HG03457 (cell line): Measurements from ENCODE around the gene APCDD1L.

Experiments used
- ATAC-seq: cut with Tn5 transposase; IDR thresholded peaks from one replicate; pipeline ENCODE4 v1.9.1; 2021; ENCODE audit warnings: moderate number of reproducible peaks; ENCODE audit not compliant: unreplicated experiment

APCDD1L gene

DNA sequence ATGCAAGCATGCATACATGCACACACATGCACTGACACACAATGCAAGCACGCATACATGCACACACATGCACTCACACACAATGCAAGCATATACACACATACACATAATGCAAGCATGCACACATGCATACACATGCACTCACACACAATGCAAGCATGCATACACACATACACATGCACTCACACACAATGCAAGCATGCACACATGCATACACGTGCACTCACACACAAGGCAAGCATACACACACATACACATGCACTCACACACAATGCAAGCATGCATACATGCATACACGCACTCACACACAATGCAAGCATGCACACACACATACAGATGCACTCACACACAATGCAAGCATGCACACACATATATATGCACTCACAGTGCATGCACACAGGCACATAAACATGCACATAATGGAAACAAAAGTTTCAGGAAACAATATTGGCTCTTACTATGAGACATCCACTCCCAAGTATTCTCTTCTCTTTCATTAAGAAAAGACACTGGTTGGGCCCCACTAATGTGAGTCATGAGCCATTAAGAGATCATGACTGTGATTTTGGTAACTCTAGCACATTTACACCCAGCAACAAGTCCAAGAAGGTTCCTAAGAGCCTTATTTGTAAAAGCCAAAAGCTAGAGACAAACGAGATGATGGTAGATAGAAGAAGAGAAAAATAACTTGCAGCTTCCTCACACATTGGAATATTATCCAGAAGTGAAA lies 22.2 kb downstream of the APCDD1L start:
- no peak for ATAC-seq

DNA sequence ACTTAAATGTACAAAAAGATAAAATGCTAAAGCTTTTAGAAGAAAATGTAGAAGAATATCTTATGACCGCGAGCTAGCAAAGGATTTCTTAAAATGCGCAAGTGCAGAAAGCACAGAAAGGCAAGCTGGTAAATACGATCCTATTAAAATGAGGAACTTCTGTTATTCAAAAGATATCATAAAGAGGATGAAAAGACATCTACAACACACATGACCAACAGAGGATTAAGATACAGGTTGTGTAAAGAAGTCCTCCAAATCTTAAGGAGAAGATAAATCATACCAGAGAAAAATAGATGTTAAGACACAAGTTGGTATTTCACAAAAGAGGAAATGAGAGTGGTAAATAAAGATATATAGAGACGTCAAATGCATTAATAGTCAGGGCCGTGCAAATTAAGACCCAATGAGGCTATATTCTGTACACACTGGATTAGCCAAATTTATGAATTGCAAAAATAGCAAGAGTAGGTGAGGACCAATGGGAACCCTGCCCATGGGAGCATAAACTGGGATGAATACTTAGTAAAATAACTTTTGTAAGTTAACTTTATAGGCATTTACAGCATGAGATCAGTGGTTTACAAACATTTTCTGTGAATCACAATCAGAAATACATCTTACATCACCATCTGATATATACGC lies 23.0 kb downstream of the APCDD1L start:
- ATAC-seq, result no peak

DNA sequence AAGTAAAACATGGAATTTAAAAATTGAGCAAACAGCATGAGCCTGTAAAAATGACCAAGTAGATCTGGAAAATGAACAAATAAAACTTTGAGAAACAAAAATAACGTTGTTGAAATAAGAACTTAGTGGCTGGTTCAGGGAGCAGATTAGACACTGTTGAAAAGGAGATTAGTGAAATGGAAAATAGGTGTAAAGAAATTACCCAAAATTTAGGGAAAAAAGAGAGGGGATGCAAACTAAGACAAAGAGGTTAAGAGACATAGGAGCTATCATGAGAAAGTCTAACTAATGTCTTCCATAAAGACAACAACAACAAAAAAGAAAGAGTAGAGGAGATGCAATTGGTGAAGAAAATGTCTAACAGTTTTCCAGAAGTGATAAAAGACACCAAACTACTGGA lies 29.0 kb downstream of the APCDD1L start:
- ATAC-seq, result no peak

DNA sequence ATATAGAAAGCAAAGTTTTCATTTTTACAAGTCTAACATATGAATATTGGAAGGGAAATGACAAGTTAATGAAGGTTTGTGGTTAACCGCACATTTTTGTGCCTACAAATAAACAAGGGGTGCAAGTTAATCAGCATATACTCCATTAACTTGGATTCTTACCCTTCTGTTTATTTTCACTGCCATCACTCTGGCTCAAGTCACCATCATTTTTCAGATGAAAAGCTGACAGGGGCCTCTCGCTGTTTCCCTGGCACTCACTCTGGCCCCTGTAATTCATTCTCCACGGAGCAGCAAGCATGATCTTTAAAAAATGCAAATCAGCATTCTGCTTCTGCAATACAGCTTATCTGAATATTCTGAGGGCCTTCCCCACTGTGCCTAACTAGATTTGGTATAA lies 29.8 kb downstream of the APCDD1L start:
- ATAC-seq, result no peak

DNA sequence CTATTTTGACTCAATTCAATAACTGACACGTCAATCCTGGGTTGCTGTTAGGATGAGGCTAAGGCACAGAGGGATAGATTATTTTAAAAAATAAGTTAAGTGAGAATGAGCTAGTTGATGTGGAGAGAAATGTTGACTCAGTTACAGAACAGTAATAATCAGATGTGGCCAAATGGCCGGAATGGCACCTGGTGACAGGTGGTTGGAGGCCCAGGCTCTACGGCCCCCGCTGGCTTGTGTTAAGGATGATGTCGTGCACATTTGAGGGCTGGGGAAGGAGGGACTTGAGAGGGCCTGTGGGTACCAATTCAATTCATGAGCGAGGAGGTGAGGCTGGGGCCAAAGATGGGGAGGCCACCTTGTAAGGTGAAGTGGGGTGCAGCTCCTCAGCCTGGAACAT lies 31.7 kb downstream of the APCDD1L start:
- no peak for ATAC-seq

DNA sequence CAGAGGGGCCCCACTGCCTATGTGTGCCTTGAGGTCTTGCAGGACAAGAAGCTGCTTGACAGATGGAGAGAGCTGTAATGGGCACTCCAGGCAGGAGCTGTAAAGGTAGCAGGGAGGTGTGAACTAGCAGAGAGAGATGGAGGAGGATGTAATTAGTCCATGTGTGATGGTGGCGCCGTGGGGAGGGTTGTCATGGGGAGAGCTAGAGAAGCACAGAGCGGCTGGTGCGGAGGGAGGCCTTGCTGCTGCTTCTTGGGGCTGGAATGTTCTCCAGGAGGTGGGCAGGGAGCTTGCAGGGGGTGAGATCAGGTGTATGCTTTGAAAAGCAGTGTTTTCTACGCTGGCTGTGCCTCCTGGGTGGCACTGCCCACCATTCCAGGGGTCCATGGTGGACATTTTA lies 32.1 kb downstream of the APCDD1L start:
- no peak for ATAC-seq

DNA sequence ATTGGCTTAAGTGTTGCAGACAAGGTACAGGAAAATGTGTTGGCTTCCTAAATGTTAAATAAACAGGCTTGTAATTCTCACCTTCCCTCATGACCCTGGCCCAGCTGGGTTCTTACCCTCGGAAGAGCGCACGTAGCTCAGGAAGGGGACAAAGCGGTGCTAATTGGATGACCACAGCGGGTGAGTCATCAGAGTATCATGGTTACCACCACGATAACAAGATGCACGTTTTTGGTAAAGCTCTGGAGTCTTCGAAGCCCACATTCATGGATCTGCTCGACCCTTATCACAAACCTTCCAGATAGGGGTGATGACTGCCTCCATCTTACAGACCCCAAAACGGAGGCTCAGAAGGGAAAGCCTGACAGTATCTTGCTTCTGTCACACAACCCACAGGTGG lies 32.8 kb downstream of the APCDD1L start:
- ATAC-seq, result no peak

DNA sequence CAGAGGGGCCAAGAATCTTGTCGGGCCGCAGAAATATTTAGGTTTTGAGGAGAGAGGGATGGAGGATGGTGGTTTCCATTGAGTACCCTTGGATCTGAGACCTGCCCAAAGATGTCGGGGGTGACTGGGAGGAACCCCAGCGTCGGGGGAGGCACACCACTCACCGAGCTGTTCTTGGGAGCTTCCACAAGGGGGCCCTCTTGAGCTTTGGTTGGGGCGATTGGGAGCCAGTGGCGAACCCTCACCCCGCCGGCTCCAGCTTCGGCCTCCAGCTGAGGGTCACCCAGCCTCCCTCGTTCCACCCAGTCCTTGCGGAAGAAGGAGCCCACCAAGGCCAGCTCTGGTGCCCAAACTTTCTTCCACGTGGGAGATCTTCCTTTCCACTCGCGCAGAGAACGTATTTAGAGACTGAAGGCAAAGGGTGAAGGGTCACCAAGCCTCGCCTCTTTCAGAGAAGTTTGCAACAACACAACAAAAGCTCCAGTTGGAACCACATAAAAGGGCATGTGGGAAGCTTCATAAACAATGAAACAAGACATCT lies 33.6 kb downstream of the APCDD1L start:
- no peak for ATAC-seq

DNA sequence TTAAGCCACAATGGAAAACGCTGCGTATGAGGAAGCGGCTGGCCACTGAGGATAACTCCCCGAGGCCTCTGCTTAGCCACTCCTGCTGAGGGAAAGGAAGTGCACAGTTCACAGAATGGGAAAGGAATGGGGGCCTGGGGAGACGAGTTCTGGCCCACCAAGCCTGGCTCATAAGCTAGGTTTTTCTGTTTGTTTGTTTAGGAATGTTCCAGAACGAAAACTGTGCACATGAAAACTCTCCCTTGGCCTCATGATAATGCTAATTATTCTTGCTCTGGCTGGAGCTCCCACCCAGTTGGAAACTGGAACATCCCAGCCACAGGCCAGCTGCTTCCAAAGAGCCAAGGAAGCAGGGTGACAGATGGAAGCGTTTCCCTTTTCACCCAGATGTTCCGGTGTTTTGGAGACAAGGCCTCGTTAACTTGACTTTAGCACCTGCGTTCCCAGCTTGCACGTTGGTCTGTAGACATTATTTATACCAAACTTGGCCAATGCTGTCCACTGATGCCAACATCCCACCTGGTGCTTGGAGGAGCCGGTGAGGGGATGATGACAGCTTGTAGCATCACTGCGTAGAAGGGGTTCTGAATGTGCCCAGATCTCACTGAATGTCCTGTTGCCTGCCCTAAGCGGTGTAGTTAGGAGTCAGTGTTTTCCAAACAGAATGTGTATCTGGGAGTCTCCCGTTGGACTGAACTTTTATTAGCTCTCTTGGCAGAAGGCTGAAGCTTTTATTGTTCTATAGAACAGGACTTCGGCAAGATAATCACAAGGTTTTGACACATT lies 34.5 kb downstream of the APCDD1L start:
- no peak for ATAC-seq

DNA sequence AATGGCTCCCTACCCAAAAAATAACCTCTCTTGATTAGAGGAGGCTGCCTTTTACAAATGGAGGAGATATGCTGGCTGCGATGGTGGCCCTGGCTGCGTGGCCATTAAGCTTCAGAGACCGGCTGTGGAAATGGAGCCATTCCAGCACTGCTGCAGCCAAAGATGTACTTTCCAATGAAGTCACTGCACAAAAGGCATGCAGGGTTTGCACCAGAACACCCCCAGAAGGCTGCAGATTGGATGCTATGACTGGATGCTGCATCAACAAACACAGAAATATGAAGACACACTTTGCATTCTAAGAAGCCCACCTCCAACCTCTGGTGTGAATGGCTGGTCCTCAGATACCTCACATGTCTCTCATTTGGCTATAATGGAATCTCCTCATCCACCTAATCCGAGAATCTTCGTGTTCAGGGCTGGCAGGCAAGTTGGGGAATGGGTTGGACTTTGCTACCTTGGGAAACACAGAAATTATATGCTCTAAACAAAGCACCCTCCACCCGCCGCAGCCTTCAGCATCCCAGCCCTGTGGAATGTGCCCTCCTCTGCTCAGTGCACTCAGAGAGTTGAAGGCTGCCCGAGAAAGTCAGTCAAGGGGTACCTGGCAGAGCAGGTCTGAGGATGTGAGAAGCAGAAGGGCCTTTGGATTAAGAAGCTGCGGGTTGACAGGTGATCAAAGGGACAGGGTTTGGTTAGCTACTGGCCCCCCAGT lies 35.3 kb downstream of the APCDD1L start:
- ATAC-seq, result no peak

DNA sequence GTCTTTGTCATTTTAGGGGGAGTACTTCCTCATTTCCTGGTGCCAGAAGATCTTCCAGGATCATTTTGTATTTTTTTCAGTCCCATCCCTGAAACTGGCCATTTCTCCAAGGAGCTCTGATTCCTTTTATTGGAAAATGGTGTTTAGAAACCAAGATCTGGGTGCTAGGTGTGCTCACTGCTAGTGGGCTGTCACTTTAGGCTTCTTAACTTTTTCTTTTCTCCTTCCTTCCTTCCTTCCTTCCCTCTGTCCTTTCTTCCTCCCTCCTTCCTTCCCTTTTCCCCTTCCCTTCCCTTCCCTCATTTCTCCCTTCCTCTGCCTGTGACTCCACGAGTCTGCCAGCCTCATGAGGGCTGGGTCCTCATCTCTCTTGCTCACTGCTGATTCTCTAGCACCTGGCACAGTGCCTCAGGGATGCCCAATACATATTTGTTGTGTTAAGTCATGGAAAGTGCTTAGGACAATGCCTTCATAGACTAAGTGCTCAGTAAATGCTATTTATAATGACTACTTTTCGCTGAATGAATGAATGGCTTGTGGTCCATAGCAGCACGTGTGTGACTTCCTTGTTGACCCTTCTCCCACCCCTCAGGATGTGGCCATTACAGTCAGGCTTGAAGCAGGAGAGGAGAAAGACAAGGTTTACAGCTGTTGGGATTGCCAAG lies 36.9 kb downstream of the APCDD1L start:
- no peak for ATAC-seq

DNA sequence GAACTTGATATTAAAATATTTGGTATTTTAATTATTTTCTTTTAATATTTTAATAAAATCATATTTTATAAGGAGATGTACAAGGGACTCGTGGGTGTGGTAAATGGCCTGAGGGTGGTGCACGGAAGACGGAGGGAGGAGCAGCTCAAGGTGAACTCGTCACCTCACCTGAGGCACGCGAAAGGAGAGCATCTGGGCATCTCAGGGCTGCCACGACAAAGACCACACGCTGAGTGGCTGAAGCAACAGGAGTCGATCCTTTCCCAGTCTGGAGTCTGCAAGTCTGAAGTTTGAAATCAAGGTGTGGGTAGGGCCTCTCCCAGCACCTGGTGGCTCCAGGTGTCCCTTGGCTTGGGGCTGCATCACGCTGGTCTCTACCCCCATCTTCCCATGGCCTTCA lies 39.7 kb downstream of the APCDD1L start:
- ATAC-seq, result no peak

DNA sequence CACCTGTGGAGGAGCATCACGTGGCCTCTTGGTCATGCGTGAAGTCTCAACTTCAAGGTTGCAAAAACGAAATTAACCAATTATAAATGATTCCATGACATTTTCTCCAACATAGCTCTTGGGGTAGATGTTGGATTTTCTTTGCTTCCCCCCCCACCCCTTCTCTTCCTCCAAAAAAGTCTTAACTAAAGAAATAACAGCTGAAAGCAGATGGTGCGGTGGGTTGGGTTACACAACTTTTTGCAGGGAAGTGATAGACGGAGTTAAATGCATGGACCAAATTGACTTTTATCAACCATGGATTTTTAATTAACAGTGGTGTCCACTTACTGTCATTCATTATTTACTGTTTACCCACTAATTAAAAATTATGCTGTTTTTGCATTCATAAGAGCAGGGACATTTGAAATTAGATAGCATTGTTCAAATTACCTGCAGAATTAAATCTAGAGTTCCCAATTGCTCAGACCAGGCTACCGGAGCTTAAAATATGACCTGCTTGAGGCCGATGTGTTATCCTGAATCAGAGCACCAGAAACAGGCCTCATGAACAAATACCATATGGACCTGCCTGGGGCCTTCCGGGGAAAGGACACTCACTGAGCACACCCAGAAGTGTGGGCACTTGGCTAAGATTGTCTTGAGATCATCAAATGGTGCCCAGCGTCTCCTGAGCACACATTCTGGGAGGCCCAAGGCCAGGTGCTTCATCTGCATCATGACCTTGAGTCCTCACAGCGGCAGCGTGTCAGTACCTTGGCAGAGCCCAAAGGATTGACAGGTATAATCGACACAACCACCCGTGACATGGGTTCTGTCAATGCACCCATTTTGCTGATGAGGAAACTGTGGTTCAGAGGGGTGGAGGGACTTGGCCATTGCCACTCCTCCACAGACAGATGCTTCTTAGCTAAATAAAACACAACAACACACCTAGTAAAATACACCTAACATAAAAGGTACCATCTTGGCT lies 41.5 kb downstream of the APCDD1L start:
- no peak for ATAC-seq

DNA sequence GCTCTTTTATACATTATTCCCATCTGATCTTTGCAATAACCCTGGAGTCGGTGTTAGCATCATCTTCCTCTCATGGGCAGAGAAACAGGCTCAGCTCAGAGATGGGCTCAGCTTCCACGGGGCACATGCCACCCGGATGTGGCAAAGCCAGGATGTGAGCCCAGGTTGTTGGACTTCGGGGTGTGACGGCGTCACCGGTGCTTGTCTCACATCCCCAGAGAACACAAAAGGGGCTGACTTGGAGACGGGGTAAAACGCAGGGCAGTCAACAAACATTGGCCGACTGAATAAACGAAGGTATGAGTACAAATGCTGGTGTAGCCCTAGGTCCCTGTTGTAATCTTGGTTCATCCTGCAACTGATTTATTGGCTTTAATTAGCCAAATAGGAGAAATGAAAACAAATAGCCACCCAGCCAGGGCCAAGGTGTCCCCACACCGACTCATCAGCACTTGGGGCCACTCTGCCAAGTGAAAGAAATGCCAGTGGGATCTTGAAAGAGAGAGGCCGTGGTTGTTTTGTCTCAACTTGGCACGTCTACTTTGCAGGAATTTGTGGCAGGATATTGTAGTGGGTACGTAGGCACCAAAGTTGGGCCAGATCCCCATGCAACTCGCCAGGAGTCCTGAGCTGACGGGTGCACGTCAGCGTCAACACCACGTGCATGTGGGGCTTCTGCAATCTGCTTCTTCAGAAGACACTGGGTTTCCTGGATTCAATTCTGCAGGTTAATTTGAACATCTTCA lies 42.8 kb downstream of the APCDD1L start:
- no peak for ATAC-seq

DNA sequence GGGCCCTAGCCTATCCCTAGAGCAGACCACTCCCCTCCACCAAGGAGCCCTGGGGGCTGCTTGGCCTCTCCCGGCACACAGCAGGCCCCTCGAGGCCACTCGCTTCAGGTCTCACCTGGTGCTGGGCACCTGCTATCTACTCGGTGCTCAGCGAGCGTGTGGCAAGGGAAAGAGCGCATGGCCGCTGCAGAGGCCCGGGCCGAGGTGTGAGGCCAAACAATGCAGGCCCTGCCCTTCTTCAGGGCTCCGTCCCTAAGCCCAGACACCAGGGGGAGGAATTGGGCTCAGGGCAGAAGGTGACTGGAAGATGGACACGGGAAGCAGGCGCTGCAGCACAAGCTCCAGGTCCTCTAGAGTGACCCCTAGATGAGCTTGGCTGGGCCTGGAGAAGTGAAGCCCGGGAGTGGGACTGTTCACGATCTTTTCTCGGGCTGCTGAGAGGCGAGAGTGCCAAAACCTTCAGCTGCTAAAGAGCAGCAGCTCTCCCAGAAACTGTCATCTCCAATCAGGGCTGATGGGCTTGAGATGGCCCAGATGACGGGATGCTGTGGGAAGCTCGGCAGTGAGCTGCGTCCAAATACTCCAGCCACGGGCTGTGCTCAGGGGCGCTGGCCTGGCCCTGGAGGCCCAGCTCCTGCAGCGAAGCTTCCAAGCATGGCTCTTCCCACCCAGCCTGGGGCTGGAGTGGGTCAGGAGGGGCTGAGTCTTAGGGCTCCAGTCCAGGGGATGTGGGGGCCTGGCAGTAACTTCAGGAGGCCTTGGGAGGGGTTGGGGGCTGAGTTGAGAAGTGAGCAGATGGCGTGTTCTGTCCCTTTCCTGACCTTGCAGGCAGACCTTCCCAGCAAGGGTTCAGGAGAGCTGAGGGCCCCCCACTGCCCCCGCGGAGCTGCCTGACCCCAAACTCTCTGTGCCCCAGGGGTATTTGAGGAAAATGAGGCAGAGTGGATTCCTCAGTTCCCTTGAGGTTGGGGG lies 43.7 kb downstream of the APCDD1L start:
- ATAC-seq, result no peak

DNA sequence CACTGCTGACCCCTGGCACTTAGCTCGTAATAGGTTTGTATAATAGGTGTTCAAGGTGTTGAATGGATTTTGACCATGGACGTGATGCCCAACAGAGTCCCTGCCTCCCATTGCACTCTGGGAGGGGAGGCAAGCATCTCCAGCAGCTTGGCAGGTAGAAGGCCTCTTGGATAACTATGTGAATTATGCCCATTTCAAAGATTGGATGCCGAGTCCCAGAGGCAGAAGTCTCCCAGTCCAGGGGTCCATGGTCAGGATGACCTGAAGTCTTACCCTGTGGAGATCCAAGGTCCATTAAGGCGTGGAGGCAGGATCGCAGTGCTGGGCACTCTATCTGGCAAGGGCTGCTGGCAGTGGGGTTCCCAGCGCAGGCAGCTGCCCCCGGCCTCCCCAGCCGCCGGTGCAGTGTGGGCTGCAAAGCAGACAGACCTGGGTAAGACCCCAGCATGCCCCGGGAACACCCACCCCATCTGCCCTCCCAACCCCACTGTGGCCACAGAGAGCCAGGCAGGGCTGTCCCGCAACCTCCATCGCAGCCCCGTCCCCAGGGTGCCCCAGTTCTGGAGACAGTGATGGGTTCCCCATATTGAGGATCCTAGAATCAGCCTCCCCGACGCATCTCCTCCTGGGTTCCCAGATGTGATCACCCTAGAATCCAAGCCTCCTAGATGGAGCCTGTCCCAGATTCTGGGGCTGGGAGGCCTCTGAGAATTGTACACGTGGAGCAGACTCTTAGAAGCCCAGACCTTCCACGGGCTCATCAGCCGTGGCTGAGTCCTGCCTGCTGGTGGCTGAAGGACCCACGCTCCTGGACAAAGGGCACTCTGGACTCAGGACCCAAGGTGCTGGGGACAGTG lies 44.6 kb downstream of the APCDD1L start:
- ATAC-seq, result no peak

DNA sequence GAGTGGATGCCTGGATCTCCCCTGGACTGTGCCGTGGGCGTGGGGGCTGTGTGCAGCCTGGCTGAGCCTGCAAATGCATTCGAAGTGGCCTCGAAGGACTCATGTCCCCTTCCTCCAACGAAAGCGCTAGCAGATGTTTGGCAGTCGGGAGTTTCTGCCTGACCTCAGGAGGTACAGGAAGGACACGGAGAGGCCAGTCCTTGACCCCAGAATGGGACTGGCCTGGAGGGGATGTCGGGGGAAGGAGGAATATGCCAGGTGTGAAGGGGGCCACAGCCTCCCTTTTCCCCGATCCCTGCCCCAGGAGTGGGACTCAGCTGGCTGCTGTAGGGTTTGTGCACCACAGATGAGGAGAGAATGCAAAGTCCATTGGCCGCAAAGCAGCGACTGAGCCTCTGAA lies 45.6 kb downstream of the APCDD1L start:
- no peak for ATAC-seq
